ENCODE results near the gene APOL3.
"Not testable (repeated sequence)": the region's sequence is repeated elsewhere in the genome, so short reads cannot be mapped to it uniquely, and the experiment has no call there.

APOL3 gene

DNA sequence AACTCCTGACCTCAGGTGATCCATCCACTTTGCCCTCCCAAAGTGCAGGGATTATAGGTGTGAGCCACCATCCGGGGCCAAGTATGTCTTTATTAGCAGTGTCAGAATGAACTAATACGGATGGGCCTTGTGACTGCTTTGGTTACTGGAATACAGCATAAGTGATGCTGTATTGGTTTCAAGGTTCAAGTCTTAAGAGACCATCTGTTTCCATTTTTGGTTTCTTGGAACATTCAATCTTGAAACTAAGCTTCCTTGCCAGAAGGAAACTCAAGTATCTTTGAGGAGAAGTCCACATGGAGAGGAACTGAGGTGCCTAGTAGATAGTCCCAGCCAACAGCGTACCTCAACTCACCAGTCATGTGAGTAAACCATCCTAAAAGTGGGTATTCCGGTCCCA is 58.8 kb downstream of the APOL3 start:
- no peak overlapping the region for H3K4me3 ChIP-seq (replicated peaks; ENCODE audit: low read depth, low read length)
- no peak for DNase-seq (ENCODE audit: low read depth)
- TF ChIP-seq, protein P1, sequence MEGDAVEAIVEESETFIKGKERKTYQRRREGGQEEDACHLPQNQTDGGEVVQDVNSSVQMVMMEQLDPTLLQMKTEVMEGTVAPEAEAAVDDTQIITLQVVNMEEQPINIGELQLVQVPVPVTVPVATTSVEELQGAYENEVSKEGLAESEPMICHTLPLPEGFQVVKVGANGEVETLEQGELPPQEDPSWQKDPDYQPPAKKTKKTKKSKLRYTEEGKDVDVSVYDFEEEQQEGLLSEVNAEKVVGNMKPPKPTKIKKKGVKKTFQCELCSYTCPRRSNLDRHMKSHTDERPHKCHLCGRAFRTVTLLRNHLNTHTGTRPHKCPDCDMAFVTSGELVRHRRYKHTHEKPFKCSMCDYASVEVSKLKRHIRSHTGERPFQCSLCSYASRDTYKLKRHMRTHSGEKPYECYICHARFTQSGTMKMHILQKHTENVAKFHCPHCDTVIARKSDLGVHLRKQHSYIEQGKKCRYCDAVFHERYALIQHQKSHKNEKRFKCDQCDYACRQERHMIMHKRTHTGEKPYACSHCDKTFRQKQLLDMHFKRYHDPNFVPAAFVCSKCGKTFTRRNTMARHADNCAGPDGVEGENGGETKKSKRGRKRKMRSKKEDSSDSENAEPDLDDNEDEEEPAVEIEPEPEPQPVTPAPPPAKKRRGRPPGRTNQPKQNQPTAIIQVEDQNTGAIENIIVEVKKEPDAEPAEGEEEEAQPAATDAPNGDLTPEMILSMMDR (IDR thresholded peaks at IDR 0.05; ENCODE audit: low read length, missing control alignments), result no peak

DNA sequence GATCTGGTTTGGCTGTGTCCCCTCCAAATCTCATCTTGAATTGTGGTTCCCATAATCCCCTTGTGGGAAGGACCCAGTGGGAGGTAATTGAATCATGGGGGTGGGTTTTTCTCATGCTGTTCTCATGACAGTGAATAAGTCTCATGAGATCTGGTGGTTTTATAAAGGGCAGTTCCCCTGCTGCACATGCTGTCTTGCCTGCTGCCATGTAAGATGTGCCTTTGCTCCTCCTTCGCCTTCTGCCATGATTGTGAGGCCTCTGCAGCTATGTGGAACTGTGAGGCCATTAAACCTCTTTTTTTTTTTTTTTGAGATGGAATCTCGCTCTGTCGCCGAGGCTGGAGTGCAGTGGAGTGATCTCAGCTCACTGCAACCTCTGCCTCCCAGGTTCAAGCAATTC is 59.6 kb downstream of the APOL3 start:
- not testable (repeated sequence) for H3K4me3 ChIP-seq (replicated peaks; ENCODE audit: low read depth, low read length); DNase-seq (ENCODE audit: low read depth)

DNA sequence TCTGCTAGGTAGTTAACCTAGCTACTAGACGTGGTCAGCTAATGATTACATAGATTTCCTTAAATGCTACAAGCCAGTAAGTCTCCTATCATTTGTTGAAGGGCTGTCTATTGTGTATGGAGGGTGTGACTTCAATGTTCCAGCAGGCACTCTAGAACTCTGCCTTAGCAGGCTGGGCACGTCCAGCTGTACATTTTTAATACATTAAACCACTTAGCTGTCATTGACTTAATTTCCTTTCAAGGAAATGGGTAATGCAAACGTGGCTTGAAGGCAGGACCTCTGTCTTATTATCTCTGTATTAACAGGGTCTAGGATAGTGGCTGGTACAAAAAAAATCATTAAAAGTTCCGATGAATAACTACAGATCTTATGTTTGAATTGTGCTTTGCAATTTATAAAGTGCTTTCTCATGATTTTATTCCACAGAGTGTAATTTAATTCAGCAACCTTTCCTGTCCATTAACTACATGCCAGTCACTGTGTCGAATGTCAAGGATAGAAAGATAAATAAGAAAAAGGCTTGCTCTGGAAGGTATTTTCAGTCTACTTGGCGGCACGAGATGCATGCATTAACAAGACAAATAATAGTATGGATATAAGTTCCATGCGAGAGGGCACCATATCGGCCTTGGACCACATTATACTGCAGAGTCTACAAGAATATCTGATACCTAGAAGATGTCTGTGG is 60.3 kb downstream of the APOL3 start:
- TF ChIP-seq, protein P1 (IDR thresholded peaks at IDR 0.05; ENCODE audit: low read length, missing control alignments), result no peak
- no peak for DNase-seq (ENCODE audit: low read depth)

DNA sequence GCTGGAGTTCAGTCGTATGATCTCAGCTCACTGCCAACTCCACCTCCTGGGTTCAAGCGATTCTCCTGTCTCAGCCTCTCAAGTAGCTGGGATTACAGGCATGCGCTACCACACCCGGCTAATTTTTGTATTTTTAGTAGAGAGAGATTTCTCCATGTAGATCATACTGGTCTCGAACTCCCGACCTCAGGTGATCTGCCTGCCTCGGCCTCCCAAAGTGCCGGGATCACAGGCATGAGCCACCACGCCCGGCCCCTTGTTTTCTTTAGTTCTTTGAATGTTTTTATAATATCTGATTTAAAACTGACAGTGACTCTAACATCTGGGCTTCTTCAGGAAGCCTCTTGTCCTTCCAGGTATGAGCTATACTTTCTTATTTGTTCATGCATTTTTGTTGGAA is 61.0 kb downstream of the APOL3 start:
- not testable (repeated sequence) for H3K4me3 ChIP-seq (replicated peaks; ENCODE audit: low read depth, low read length)

More for the DNA sequence above, 60.3 kb downstream of the APOL3 start:
- H3K4me3 ChIP-seq (replicated peaks; ENCODE audit: low read depth, low read length), result no peak overlapping the region

DNA sequence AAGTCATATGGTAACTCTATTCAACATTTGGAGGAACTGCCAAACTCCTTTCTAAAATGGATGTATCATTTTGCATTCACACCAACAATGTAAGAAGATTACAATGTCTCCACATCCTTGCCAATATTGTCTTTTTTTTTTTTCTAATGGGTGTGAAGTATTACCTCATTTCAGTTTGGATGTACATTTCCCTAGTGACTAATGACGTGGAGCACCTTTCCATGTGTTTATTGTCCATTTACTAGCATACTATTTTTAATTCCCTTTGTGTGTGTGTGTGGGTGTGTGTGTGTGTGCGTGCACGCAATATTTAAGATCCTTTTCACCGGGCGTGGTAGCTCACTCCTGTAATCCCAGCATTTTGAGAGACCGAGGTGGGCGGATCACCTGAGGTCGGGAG is 62.7 kb downstream of the APOL3 start:
- no peak for DNase-seq (ENCODE audit: low read depth)
- TF ChIP-seq, protein P1 (IDR thresholded peaks at IDR 0.05; ENCODE audit: low read length, missing control alignments), result no peak
- H3K4me3 ChIP-seq (replicated peaks; ENCODE audit: low read depth, low read length), result no peak overlapping the region

More for the DNA sequence above, 61.0 kb downstream of the APOL3 start:
- not testable (repeated sequence) for DNase-seq (ENCODE audit: low read depth)

DNA sequence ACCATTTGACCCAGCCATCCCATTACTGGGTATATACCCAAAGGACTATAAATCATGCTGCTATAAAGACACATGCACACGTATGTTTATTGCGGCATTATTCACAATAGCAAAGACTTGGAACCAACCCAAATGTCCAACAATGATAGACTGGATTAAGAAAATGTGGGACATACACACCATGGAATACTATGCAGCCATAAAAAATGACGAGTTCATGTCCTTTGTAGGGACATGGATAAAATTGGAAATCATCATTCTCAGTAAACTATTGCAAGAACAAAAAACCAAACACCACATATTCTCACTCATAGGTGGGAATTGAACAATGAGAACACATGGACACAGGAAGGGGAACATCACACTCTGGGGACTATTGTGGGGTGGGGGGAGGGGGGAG is 69.8 kb downstream of the APOL3 start:
- H3K4me3 ChIP-seq (replicated peaks; ENCODE audit: low read depth, low read length); DNase-seq (ENCODE audit: low read depth): not testable (repeated sequence)
